ENCODE results near the gene MMP24.
A peak's percentile ranks its signal among the peaks of the same experiment; 100 is the strongest.

The MMP24 gene

GRCh38 chr20:35297155-35297554 lies 70.7 kb downstream of the MMP24 start:
- Mint-ChIP-seq H3K4me1 (ENCODE audit: low read depth) (no peaks in the 10 kb centered on the region), H3K36me3 (ENCODE audit: low read depth) (no peaks in the 10 kb centered on the region), H3K27me3 (ENCODE audit: low read depth) (no peaks in the 10 kb centered on the region), H3K27ac (no peak overlapping the region), H3K4me3 (no peak overlapping the region), H3K9me3 (no peaks in the 10 kb centered on the region)

DNA sequence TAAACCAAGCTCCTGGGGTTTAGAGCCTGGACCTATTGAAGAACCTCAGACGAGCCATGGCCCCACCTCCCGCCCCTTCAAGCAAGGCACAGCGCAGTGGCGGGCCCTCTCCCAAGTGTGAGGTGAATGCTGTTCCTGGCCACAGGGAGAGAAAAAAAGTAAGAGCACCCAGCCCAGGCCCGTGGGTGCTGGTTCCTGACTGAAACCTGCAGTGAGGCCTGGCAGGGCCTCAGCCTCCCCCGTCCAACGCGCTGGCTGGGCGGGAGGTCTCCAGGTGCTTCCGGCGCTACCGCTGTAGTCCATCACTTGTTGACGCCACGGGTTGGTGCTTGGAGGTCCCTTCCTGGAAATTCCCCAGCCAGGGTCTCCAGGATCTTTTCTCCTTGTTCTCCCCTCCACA lies 71.2 kb downstream of the MMP24 start:
- H3K4me1 Mint-ChIP-seq (ENCODE audit: low read depth): no peaks in the 10 kb centered on the region
- no peaks in the 10 kb centered on the region for H3K36me3 Mint-ChIP-seq (ENCODE audit: low read depth)
- H3K9me3 Mint-ChIP-seq: no peaks in the 10 kb centered on the region
- no peak overlapping the region for H3K27ac Mint-ChIP-seq
- H3K27me3 Mint-ChIP-seq (ENCODE audit: low read depth): no peaks in the 10 kb centered on the region
- H3K4me3 Mint-ChIP-seq: no peak overlapping the region

- Mint-ChIP-seq H3K4me3 (no peak overlapping the region), H3K4me1 (ENCODE audit: low read depth) (no peaks in the 10 kb centered on the region), H3K9me3 (no peaks in the 10 kb centered on the region), H3K36me3 (ENCODE audit: low read depth) (no peaks in the 10 kb centered on the region), H3K27ac (no peak overlapping the region), H3K27me3 (ENCODE audit: low read depth) (no peaks in the 10 kb centered on the region)
These were observed 71.8 kb downstream of the MMP24 start for GRCh38 chr20:35298264-35298663.

- Mint-ChIP-seq H3K27me3 (ENCODE audit: low read depth) (no peaks in the 10 kb centered on the region), H3K4me3 (no peak overlapping the region), H3K9me3 (no peaks in the 10 kb centered on the region), H3K4me1 (ENCODE audit: low read depth) (peaks cover 9% of the 10 kb centered on the region), H3K36me3 (ENCODE audit: low read depth) (no peaks in the 10 kb centered on the region), H3K27ac (no peak overlapping the region)
These were observed 73.3 kb downstream of the MMP24 start for GRCh38 chr20:35299780-35300179.

DNA sequence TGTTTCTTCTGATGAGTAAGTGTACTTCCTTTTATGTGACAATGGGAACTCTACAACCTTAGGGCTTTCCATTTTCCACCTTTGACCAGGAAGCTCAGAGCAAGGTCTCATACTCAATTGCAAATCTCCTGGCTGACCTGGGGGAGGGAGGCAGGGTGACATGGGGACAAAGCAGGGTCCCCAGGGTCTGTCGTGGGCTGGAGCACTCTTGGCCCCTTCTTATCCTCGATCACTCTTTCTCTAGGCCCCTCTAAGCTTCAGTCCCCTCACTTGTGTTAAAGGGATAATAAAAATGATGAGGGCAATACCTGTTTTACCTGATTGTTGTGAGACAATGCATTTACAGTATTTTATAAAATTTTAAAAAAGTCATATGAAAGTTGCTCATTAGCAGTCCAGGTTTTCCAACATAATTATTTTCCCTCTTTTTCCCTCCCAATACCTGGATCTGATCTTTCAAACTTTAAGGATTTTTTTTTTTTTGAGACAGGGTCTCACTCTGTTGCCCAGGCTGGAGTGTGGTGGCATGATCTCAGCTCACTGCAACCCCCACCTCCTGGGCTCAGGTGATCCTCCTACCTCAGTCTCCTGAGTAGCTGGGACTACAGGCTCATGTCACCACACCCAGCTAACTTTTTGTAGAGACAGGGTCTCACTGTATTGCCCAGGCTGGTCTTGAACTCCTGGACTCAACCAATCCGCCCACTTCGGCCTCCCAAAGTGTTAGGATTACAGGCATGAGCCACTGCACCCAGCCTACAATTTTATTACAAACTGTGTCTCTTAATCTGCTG lies 74.2 kb downstream of the MMP24 start:
- H3K4me1 Mint-ChIP-seq (ENCODE audit: low read depth): peaks cover 17% of the 10 kb centered on the region
- H3K27me3 Mint-ChIP-seq (ENCODE audit: low read depth): no peaks in the 10 kb centered on the region
- no peaks in the 10 kb centered on the region for H3K9me3 Mint-ChIP-seq
- H3K4me3 Mint-ChIP-seq: no peak overlapping the region
- H3K27ac Mint-ChIP-seq: no peak overlapping the region
- no peaks in the 10 kb centered on the region for H3K36me3 Mint-ChIP-seq (ENCODE audit: low read depth)

GRCh38 chr20:35301426-35301825 lies 74.9 kb downstream of the MMP24 start:
- Mint-ChIP-seq H3K9me3 (no peaks in the 10 kb centered on the region), H3K4me1 (ENCODE audit: low read depth) (peaks cover 23% of the 10 kb centered on the region), H3K27me3 (ENCODE audit: low read depth) (no peaks in the 10 kb centered on the region), H3K27ac (no peak overlapping the region), H3K4me3 (no peak overlapping the region), H3K36me3 (ENCODE audit: low read depth) (peaks cover 2% of the 10 kb centered on the region)

- H3K4me3 Mint-ChIP-seq: no peak overlapping the region
- no peaks in the 10 kb centered on the region for H3K27me3 Mint-ChIP-seq (ENCODE audit: low read depth)
- no peaks in the 10 kb centered on the region for H3K9me3 Mint-ChIP-seq
- H3K4me1 Mint-ChIP-seq (ENCODE audit: low read depth): peaks cover 32% of the 10 kb centered on the region
- H3K27ac Mint-ChIP-seq: no peak overlapping the region
- peaks cover 2% of the 10 kb centered on the region for H3K36me3 Mint-ChIP-seq (ENCODE audit: low read depth)
These were observed 76.2 kb downstream of the MMP24 start for GRCh38 chr20:35302421-35303335.

DNA sequence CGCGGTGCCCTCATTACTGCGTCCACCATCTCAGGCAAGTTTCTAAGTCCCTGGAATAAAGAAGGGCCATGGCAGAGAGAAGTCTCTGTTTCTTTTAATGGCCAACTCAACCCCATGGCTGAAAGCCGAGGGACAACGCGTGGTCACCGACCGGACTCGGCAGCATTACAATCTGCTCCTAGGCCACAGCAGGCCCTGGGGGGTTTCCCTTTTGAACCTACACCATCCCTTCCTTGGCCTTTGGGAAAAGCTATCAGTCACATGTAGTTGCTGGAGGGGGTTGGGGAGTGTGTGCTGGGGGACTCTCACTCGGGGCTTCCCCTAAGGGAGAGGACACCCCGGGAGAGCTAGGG lies 76.9 kb downstream of the MMP24 start:
- Mint-ChIP-seq H3K36me3 (ENCODE audit: low read depth) (peaks cover 2% of the 10 kb centered on the region), H3K27ac (no peak overlapping the region), H3K4me1 (ENCODE audit: low read depth) (peaks cover 36% of the 10 kb centered on the region), H3K27me3 (ENCODE audit: low read depth) (no peaks in the 10 kb centered on the region), H3K9me3 (no peaks in the 10 kb centered on the region), H3K4me3 (no peak overlapping the region)

- Mint-ChIP-seq H3K4me3 (peak overlapping the region; percentile 2), H3K27me3 (ENCODE audit: low read depth) (no peaks in the 10 kb centered on the region), H3K27ac (peak overlapping the region; percentile 69), H3K4me1 (ENCODE audit: low read depth) (peaks cover 36% of the 10 kb centered on the region), H3K36me3 (ENCODE audit: low read depth) (peaks cover 2% of the 10 kb centered on the region), H3K9me3 (no peaks in the 10 kb centered on the region)
These were observed 77.4 kb downstream of the MMP24 start for GRCh38 chr20:35303735-35304491.

GRCh38 chr20:35304956-35305355 lies 78.5 kb downstream of the MMP24 start:
- Mint-ChIP-seq H3K27ac (peak overlapping the region; percentile 20), H3K4me1 (ENCODE audit: low read depth) (peaks cover 37% of the 10 kb centered on the region), H3K27me3 (ENCODE audit: low read depth) (no peaks in the 10 kb centered on the region), H3K36me3 (ENCODE audit: low read depth) (peaks cover 2% of the 10 kb centered on the region), H3K9me3 (no peaks in the 10 kb centered on the region), H3K4me3 (no peak overlapping the region)

DNA sequence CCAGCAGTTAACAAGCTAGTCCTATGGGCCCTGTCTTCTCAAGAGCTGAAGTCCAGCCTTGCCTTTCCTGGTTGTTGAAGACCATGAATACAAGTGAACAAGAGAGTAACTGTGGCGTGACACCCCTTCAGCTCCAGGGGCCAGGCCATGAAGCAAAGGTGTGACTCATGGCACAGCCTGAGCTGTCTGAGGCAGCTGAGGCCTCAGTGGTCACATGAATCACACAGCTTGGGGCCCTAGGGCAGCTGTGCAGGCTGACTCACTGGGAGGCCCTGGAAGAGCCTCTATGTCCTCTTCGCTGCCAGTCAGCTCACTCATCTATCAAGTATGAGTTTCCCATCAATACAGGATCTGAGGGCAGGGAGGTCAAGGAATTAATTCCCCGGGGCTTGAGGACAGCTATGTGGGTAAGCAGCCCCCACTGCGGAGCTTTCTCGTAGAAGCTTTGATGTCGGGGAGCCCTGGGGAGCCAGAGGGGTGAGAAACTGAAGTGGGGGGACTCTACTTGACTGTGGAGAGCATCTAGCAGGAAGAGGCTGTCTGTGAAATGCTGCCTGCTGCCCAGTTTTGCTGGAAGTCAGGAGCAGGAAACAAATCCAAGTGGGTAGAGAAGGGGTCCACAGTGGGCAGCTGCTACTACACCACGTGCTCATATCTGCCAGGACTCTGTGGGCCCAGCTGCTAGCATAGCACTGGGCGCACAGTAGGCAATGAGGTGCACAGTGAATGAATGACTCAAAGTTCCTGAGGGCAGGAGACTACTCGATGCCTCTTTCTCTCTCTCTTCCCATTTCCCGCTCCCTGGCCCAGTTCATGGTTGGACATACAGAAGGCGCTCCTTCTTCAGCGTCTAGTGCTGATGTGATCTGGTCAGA lies 79.4 kb downstream of the MMP24 start:
- Mint-ChIP-seq H3K9me3 (no peaks in the 10 kb centered on the region), H3K27me3 (ENCODE audit: low read depth) (no peaks in the 10 kb centered on the region), H3K36me3 (ENCODE audit: low read depth) (peaks cover 4% of the 10 kb centered on the region), H3K27ac (peak overlapping the region; percentile 88), H3K4me1 (ENCODE audit: low read depth) (peaks cover 39% of the 10 kb centered on the region), H3K4me3 (peak overlapping the region; percentile 62)

GRCh38 chr20:35306931-35307517 lies 80.5 kb downstream of the MMP24 start:
- no peaks in the 10 kb centered on the region for H3K9me3 Mint-ChIP-seq
- no peak overlapping the region for H3K4me3 Mint-ChIP-seq
- H3K27ac Mint-ChIP-seq: peak overlapping the region; percentile 54
- H3K4me1 Mint-ChIP-seq (ENCODE audit: low read depth): peaks cover 49% of the 10 kb centered on the region
- no peaks in the 10 kb centered on the region for H3K27me3 Mint-ChIP-seq (ENCODE audit: low read depth)
- H3K36me3 Mint-ChIP-seq (ENCODE audit: low read depth): peaks cover 6% of the 10 kb centered on the region
